Measurements from ENCODE around the gene ADPRHL1. TPM values are rescaled to one million over a fixed set of nuclear protein-coding genes. Genes with fewer than 3 reads are reported as not detected.

Gene ADPRHL1
- total RNA-seq, 1 experiment from 2014 or later = 2.7 TPM

DNA sequence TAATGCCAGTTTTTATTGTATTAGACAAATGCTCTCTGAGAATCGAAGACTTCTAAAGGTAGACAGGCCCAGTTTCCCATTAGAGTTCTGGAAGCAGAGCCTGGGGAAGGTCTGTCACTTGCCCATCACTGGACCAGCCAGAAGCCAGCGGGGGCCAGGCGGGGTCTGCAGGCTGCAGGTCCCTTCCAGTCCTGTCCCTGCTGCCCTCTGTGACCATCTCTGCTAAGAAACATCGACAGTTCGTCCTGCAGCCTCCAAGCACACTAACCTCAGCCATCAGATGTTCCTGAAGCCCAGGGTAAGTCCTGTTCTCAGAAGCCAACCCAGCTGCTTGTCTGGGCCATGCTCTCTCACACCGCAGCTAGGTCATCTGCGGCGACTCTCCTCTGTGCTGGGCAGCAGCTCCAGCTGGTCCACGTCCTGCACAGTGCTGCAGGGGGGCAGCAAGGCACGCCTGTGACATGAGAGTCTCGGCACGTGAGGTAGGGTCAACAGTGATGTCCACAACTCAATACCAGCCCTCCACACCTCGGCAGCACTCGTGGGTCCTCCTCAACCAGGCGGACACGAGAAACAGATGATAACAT is 2.9 kb upstream of the ADPRHL1 start:
- H3K56ac ChIP-seq (ENCODE audit: insufficient read length, low read depth, low read length) = no peak overlapping the region

More for the DNA sequence above, 2.9 kb upstream of the ADPRHL1 start:
- no peaks in the 10 kb centered on the region for H3K23me2 ChIP-seq (ENCODE audit: insufficient read length, low read depth, low read length, poor library complexity, severe bottlenecking)
- no peak overlapping the region for H3K18ac ChIP-seq (ENCODE audit: insufficient read length, low read depth, low read length)
- no peaks in the 10 kb centered on the region for H3K4me1 ChIP-seq (ENCODE audit: insufficient read depth, low read length)
- H3K9me3 ChIP-seq (ENCODE audit: control insufficient read depth, low read depth, low read length) = no peaks in the 10 kb centered on the region
- peaks cover 2% of the 10 kb centered on the region; the same call in 1 of the 2 replicates for H3K27me3 Mint-ChIP-seq (ENCODE audit: low read depth)
- H2BK120ac ChIP-seq (ENCODE audit: low read depth, low read length, poor library complexity, severe bottlenecking) = no peak overlapping the region
- H3K36me3 Mint-ChIP-seq (ENCODE audit: insufficient read depth in 1 of 3, low read depth in 3 of 3) = peaks cover 39 to 81% (median 73%) of the 10 kb centered on the region in 3 experiments
- H3K4ac ChIP-seq (ENCODE audit: low read depth, low read length) = no peak overlapping the region
- no peak for DNase-seq
- no peaks in the 10 kb centered on the region for H3K9me3 Mint-ChIP-seq
- no CpG with 5 or more reads among the region's 16 CpGs for WGBS (ENCODE audit: extremely low coverage, insufficient read length, low lambda C conversion rate)
- no peak overlapping the region for H3K4me2 ChIP-seq (ENCODE audit: insufficient read depth, insufficient read length, low read length)
- H4K20me1 ChIP-seq (ENCODE audit: control insufficient read depth, insufficient read depth, insufficient read length) = no peaks in the 10 kb centered on the region
- H2BK5ac ChIP-seq (ENCODE audit: insufficient read length, low read length) = no peak overlapping the region
- TF ChIP-seq, protein P1, sequence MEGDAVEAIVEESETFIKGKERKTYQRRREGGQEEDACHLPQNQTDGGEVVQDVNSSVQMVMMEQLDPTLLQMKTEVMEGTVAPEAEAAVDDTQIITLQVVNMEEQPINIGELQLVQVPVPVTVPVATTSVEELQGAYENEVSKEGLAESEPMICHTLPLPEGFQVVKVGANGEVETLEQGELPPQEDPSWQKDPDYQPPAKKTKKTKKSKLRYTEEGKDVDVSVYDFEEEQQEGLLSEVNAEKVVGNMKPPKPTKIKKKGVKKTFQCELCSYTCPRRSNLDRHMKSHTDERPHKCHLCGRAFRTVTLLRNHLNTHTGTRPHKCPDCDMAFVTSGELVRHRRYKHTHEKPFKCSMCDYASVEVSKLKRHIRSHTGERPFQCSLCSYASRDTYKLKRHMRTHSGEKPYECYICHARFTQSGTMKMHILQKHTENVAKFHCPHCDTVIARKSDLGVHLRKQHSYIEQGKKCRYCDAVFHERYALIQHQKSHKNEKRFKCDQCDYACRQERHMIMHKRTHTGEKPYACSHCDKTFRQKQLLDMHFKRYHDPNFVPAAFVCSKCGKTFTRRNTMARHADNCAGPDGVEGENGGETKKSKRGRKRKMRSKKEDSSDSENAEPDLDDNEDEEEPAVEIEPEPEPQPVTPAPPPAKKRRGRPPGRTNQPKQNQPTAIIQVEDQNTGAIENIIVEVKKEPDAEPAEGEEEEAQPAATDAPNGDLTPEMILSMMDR (conservative IDR thresholded peaks at IDR 0.05) = no peak
- H4K91ac ChIP-seq (ENCODE audit: insufficient read length, low read depth, low read length) = no peak overlapping the region
- peaks cover 4 to 11% of the 10 kb centered on the region in 2 experiments; a peak in 3 of 4 replicates for H3K4me1 Mint-ChIP-seq
- H3K9ac ChIP-seq (ENCODE audit: extremely low read depth, insufficient read length, low read length) = no peak overlapping the region
- H3K27me3 ChIP-seq (ENCODE audit: insufficient read depth, low read length) = no peaks in the 10 kb centered on the region
- no peak overlapping the region for H3K14ac ChIP-seq (ENCODE audit: insufficient read depth, low read length)
- no peak overlapping the region for H3K27ac ChIP-seq (ENCODE audit: insufficient read length, low read depth, low read length)
- H3K79me1 ChIP-seq (ENCODE audit: insufficient read depth, low read depth, low read length, poor library complexity, severe bottlenecking) = no peaks in the 10 kb centered on the region
- H4K5ac ChIP-seq (ENCODE audit: insufficient read length, low read depth, low read length) = no peak overlapping the region
- H3T11ph ChIP-seq (ENCODE audit: low read length) = no peak overlapping the region
- no peak overlapping the region for H2AK5ac ChIP-seq (ENCODE audit: insufficient read length, low read length)
- H2AFZ ChIP-seq (ENCODE audit: low read length) = no peak overlapping the region
- H2BK12ac ChIP-seq (ENCODE audit: insufficient read length, low read depth, low read length) = no peak overlapping the region
- no peaks in the 10 kb centered on the region for H3K79me2 ChIP-seq (ENCODE audit: insufficient read depth, low read length)
- no peak overlapping the region for H4K8ac ChIP-seq (replicated peaks; ENCODE audit: insufficient read length, low read depth, low read length)
- H3K23ac ChIP-seq (ENCODE audit: insufficient read length, low read depth, low read length) = no peak overlapping the region
- H2BK20ac ChIP-seq (ENCODE audit: low read depth, low read length, poor library complexity, severe bottlenecking) = no peak overlapping the region
- no peak overlapping the region for H3K27ac Mint-ChIP-seq
- no peak overlapping the region for H3K4me3 Mint-ChIP-seq
- no peak overlapping the region for H2BK15ac ChIP-seq (ENCODE audit: low read depth, low read length)
